Parathyroid adenoma (tissue), 2 donors: ENCODE results near the gene GPR4.

ENCODE experiments used
- H2AFZ ChIP-seq: fragments of 300-600 bp; sonication (generic); one replicate; pipeline ENCODE4 v1.7.0; 2017; ENCODE audit warnings: antibody characterized with exemption, mild to moderate bottlenecking
- H3K27ac ChIP-seq: fragments of 300-600 bp; sonication (generic); one replicate; pipeline ENCODE4 v1.7.0; 2017
- H3K27me3 ChIP-seq: fragments of 300-600 bp; sonication (generic); one replicate; pipeline ENCODE4 v1.7.0; 2017; ENCODE audit warnings: low read length; ENCODE audit not compliant: control insufficient read depth, insufficient read depth
- H3K36me3 ChIP-seq: fragments of 300-600 bp; sonication (generic); one replicate; pipeline ENCODE4 v1.7.0; 2017; ENCODE audit warnings: low read length; ENCODE audit not compliant: control insufficient read depth, insufficient read depth
- H3K4me1 ChIP-seq: fragments of 300-600 bp; sonication (generic); one replicate; pipeline ENCODE4 v1.7.0; 2017; ENCODE audit warnings: control low read depth
- H3K4me2 ChIP-seq: fragments of 300-600 bp; sonication (generic); one replicate; pipeline ENCODE4 v1.7.0; 2017; ENCODE audit warnings: low read length
- H3K4me3 ChIP-seq: fragments of 300-600 bp; sonication (generic); one replicate; pipeline ENCODE4 v1.7.0; 2017; ENCODE audit warnings: low read depth, low read length
- H3K79me2 ChIP-seq: fragments of 300-600 bp; sonication (generic); one replicate; pipeline ENCODE4 v1.7.0; 2017; ENCODE audit warnings: control low read depth
- H3K9ac ChIP-seq: fragments of 300-600 bp; sonication (generic); one replicate; pipeline ENCODE4 v1.7.0; 2017; ENCODE audit warnings: mild to moderate bottlenecking
- H3K9me3 ChIP-seq: fragments of 300-600 bp; sonication (generic); one replicate; pipeline ENCODE4 v1.7.0; 2017; ENCODE audit warnings: low read length; ENCODE audit not compliant: control insufficient read depth
- CTCF ChIP-seq: fragments of 300-600 bp; sonication (generic); IDR thresholded peaks from one replicate; pipeline ENCODE4 v1.7.0; 2017; ENCODE audit warnings: antibody characterized with exemption, mild to moderate bottlenecking
- donor health status: primary hyperparathyroidism.

Gene GPR4

DNA sequence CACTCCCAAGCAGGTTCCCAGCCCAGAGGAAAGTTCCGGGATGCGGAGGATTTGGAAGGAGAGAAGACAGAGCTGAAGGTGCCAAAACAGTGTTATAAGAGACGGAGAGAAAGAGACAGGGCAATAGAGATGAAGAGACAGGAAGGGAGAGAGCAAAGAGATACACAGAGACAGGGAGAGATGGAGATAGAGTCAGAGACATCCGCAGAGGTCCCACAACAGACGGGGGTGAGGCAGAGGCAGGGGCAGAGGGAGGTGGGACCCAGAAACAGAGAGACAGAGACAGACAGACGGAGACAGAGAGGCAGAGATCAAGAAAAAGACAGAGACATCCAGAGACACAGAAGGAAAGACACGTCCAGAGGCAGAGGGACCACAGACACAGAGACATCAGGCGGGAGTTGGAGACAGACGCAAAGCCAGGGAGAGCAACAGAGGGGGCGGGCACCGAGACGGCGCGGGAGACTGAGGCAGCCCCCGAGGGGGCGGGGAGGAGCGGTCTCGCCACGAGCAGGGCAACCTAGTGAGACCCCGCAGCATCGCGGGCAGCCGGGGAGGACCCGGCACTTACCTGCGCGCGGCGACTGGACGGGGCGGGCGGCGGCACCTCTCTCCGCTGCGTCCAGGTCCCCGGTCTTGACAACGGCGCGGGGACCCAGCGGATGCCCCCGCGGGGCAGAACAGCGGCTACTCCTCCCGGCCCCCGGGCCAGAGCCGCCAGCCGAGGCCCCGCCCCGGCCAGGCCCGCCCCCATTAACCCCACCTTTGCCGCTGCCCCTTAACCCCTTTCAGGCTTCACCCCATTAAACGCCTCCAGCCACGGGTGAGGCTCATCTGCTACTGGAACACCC is at the start of gene GPR4:
GPR4 (minus strand) TSS at position 689 of the 851 bp plus-strand sequence. CDS start 10,346 bp downstream, outside the sequence.
- H3K27me3 ChIP-seq, result peaks cover 3% of the 10 kb centered on the region
- H3K9me3 ChIP-seq, result no peaks in the 10 kb centered on the region
- no peak for TF ChIP-seq CTCF
- H3K4me3 ChIP-seq, result peak within 1 kb of the TSS; percentile 41
- H3K79me2 ChIP-seq, result no peaks in the 10 kb centered on the region
- peak within 1 kb of the TSS; percentile 73 for H3K27ac ChIP-seq
- H2AFZ ChIP-seq, result peak within 1 kb of the TSS; percentile 32
- peak within 1 kb of the TSS; percentile 26 for H3K4me2 ChIP-seq
- H3K9ac ChIP-seq, result no peak within 1 kb of the TSS
- no peaks in the 10 kb centered on the region for H3K4me1 ChIP-seq
- no peaks in the 10 kb centered on the region for H3K36me3 ChIP-seq

- Histone ChIP-seq H3K4me3 (no peak overlapping the region), H3K27me3 (no peaks in the 10 kb centered on the region), H3K9ac (no peak overlapping the region), H3K36me3 (no peaks in the 10 kb centered on the region), H3K79me2 (no peaks in the 10 kb centered on the region), H3K4me1 (no peaks in the 10 kb centered on the region), H3K4me2 (no peak overlapping the region), H3K9me3 (no peaks in the 10 kb centered on the region), H3K27ac (no peak overlapping the region), H2AFZ (no peak overlapping the region)
- no peak for TF ChIP-seq CTCF
These were observed 48.7 kb upstream of the GPR4 start for GRCh38 chr19:45650722-45651121.

GRCh38 chr19:45646345-45646698 is 44.3 kb upstream of the GPR4 start:
- peak overlapping the region; percentile 43 for H3K4me3 ChIP-seq
- H3K4me2 ChIP-seq, result peak overlapping the region; percentile 63
- no peaks in the 10 kb centered on the region for H3K79me2 ChIP-seq
- no peak for TF ChIP-seq CTCF
- H3K36me3 ChIP-seq, result no peaks in the 10 kb centered on the region
- H3K9ac ChIP-seq, result no peak overlapping the region
- no peak overlapping the region for H2AFZ ChIP-seq
- H3K27ac ChIP-seq, result no peak overlapping the region
- peaks cover 6% of the 10 kb centered on the region for H3K4me1 ChIP-seq
- no peaks in the 10 kb centered on the region for H3K9me3 ChIP-seq
- H3K27me3 ChIP-seq, result no peaks in the 10 kb centered on the region

GRCh38 chr19:45645631-45646344 is 43.8 kb upstream of the GPR4 start:
- Histone ChIP-seq H3K4me2 (peak overlapping the region; percentile 63), H3K79me2 (no peaks in the 10 kb centered on the region), H3K9ac (no peak overlapping the region), H3K9me3 (no peaks in the 10 kb centered on the region), H3K4me3 (peak overlapping the region; percentile 43), H3K27me3 (no peaks in the 10 kb centered on the region), H3K36me3 (no peaks in the 10 kb centered on the region), H2AFZ (peak overlapping the region; percentile 70), H3K27ac (no peak overlapping the region), H3K4me1 (peaks cover 6% of the 10 kb centered on the region)
- TF ChIP-seq CTCF, result no peak
